HS-5 (cell line): ENCODE results near the gene THAP7.
"Not testable (repeated sequence)": the region's sequence is repeated elsewhere in the genome, so short reads cannot be mapped to it uniquely, and the experiment has no call there.

ENCODE experiments used
- DNase-seq: peaks from one replicate; pipeline ENCODE4 v3.0.0-alpha.2; 2012; ENCODE audit warnings: low read depth

The THAP7 gene

DNA sequence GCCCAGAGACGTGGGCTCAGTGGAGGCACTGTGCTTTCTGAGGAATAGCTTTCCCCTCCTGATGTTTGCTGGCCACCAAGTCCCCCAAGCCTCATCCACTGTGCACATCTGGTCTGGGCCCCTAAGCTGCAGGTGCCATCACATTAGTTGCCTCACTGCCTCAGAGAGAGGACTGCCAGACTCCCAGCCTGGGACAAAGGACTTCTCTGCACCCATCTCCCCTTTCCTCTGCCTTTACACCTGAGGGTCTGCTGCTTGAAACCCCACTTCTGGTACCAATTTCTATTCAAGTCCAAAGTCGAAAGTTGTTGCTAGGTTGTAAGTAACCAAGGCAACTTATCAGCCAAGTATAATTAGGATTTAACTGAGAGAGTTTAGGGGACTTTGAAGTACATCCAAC, 23.5 kb downstream of the THAP7 start:
- DNase-seq = no peak

DNA sequence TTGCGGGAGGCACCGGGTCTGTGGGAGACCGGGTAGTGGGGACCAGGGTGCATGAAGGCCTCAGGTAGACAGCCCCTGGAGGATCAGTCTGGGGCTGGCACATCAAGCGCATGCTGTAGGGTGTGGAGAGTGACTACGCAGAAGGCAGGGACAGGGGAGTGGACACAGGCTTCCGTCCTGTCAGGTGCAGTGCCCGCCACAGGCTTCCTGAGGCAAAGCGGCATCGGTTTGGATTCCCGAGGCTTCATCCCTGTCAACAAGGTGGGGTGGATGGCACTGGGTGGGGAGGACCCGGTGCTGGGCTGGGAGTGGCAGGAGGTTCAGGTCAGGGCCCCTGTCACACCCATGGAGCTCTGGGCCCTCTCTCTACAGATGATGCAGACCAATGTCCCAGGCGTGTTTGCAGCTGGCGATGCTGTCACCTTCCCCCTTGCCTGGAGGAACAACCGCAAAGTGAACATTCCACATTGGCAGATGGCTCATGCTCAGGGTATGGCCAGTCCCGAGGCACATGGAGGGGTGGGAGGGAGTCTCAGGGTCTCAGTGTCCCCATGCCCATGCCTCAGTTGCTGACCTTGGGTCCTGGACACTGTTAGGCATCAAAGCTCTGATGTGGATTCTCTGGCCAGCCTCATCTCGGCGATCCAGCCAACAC, 24.3 kb downstream of the THAP7 start:
- no peak for DNase-seq

GRCh38 chr22:20977019-20977418, 24.9 kb downstream of the THAP7 start:
- DNase-seq = no peak

GRCh38 chr22:20976291-20976877, 25.5 kb downstream of the THAP7 start:
- no peak for DNase-seq

DNA sequence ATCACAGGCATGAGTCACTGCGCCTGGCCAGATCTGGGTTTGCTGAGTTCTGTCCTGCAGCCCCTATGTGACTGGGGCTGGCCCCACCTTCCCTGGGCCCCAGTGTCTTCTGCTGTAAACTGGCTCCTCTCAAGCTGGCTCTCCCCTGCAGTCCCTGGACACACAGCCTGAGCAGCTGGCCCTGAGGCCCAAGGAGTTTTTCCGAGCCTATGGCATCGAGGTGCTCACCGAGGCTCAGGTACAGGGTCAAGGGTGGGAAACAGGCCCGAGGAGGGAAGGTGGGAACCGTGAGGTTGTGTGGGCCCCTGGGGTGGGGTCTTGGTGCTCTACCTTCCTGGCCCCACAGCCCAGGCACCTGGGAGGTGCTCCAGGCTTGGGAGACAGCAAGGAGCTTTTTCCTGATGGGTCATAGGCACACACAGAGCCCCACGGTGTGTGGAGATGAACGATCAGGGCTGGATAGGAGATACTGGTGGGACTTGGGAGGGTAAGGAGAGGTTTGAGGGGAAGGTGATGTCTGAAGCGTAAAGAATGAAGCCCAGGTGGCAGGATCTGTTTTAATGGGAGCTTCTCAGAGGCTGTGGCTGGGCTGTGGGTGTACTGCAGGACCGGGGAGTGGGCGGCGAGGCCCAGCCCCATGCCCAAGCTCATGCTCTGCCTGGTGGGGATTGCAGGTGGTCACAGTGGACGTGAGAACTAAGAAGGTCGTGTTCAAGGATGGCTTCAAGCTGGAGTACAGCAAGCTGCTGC, 26.2 kb downstream of the THAP7 start:
- DNase-seq = no peak

DNA sequence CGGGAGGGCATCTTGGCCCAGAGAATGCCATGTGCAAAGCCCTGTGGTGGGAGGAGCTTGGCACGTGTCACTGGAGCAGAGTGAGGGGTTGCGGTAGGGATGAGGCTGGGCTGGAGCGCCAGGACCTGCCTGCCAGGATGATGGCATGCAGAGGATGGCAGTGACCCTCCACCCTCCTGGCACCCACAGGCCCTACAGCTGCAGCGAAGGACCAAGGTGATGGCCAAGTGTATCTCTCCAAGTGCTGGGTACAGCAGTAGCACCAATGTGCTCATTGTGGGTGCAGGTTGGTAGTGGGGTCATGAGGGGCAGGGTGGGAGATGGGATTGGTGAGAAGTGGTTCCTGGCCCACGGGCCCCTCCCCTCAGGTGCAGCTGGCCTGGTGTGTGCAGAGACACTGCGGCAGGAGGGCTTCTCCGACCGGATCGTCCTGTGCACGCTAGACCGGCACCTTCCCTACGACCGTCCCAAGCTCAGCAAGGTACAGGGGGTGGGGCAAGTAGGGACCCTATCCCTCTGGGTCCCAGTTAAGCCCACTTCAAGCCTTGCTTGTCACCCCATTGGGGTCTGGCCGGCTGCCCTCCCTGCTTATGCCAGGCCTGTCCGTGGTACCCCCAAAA, 27.5 kb downstream of the THAP7 start:
- no peak for DNase-seq

- no peak for DNase-seq
These were observed 28.2 kb downstream of the THAP7 start for GRCh38 chr22:20973634-20974286.

DNA sequence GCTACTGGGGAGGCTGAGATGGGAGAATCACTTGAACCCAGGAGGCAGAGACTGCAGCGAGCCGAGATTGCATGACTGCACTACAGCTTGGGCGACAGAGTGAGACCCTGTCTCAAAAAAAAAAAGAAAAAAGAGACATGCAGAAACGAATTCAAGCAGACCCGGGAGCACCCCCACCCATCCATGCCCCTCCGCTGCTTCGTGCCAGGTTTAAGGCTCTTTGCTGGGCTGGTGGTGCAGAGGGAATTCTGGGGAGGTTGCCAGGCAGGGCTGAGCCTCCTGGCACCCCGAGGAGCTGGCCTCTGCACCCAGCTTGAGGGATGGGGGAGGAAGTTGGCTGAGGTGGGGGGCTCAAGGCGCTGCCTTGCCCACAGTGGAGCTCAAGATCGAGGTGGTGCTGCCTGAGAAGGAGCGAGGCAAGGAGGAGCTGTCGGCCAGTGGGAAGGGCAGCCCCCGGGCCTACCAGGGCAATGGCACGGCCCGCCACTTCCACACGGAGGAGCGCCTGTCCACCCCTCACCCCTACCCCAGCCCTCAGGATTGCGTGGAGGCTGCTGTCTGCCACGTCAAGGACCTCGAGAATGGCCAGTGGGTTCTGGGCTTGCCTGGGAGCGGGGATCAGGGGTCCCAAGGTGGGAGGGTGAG, 28.9 kb downstream of the THAP7 start:
- DNase-seq = no peak

DNA sequence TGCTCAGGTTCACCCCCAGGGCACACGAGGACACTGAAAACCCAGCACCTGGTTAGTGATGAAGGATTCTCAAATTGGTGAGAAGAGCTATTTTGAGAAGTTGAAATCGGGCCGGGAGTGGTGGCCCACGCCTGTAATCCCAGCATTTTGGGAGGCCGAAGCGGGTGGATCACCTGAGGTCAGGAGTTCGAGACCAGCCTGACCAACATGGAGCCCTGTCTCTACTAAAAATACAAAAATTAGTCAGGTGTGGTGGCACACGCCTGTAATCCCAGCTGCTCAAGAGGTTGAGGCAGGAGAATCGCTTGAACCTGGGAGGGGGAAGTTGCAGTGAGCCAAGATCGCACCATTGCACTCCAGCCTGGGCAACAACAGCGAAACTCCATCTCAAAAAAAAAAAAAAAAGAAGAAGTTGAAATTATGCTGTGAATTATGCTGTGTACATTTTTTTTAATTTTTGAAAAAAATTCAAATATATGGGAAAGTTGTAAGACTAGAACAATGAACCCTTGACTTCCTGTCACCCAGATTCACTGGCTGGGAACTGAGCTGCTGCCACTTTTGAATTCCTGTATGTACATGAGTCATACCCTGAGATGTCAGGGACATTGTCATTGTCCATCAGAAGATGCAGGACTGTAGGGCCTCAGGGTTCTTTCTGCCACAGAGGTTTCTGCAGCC, 29.8 kb downstream of the THAP7 start:
- not testable (repeated sequence) for DNase-seq

DNA sequence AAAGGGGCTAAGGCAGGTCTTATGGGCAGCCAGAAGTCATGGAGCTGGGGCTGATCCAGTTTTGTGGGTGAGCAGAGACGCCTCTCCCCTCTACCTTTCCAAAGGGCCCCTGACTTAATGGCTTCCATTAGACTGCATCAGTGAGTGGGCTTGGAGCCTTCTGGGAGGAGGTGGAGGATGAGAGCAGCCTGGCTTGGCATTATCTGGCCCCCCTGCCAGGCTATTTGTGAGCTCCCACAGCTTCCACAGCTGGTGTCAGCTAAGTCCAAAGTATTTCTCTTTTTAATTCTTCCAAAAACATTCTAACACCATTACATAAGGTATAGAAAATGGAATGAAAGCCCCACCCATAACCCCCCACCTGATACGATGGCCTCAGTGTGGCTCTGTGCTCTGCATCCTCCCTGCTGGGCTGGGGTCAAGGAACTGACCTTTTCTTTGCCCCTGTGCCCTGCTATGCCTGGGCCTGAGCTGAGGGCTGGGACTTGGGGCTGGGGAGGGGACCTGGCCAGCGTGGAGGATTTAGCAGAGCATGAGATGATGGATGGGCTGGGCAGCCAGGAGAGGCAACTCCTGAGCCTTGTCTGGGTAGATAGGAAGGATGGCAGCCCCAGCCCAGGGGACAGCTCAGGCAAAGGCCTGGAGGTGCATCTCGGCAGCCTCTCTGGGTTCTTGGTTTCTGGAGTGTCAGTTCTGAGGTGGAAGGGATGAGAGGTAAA, 30.8 kb downstream of the THAP7 start:
- no peak for DNase-seq

DNA sequence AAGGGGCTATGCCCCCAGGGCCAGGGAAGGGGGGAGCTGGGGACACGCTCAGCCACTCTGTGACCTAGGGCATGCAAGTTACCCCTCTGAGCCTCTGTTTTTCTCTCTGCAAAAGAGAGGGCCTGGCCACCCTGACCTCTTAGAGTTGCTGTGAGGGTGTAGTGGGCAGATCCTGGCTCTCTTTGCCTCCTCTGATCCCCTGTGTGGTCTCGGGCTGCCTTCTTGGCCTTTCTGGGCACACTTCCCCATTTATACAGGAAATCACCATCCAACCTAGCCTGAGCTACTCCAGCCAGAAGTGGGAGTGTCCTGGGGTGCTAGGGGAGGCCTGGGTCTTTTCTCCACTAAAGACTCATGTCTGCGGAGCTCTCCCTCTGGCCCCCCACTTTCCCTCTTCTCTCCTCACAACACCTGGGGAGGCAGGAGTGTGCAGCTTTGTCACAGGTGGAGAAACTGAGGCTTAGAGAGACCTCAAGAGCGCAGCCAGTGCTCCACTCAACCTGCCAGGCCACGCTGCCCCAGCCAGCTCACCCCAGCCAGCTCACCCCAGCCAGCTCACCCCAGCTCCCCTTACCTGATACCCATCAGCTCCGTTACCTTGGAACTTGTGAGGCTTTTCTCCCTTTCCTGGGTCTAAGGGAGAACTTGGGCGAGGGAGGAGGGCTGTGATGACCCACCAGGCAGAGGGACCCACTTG, 33.5 kb downstream of the THAP7 start:
- no peak for DNase-seq

DNA sequence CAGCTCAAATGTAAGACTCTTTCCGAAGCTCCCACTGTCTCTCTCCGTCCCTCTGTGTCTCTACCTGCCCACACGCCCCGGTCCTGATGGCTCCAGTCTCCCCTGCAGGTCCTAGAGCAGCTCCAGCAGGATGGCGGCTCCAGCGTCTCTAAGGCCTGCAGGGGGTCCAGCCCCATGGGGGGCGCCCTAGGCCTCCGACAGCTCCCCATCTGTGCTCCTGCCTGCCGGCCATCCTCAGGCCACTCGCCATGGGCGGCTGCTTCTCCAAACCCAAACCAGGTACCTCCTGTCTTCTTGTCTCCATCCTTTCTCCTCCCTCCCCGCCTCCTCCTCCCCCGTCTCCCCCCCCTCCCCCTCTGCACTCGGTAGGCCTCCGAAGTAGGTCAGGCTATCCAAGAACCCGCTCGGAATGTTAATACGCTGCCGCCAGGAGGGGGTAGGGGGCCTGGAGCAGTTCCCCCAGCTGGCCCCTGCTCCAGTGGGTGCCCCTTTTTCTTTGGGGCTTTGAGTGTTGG, 34.2 kb downstream of the THAP7 start:
- DNase-seq = no peak

- no peak for DNase-seq
These were observed 34.8 kb downstream of the THAP7 start, which contains the start of gene AIFM3 for GRCh38 chr22:20966883-20967696. Gene AIFM3, plus strand, starts transcription at chr22:20967255. Its CDS starts 690 bp downstream, at chr22:20967945.

GRCh38 chr22:20965888-20966855, 35.7 kb downstream of the THAP7 start:
- no peak for DNase-seq

- DNase-seq = no peak
These were observed 36.6 kb downstream of the THAP7 start for GRCh38 chr22:20965104-20965887.

- no peak for DNase-seq
These were observed 37.2 kb downstream of the THAP7 start for GRCh38 chr22:20964799-20965103.
